Heart left ventricle (tissue), 13 donors: ENCODE data around the gene XDH.

Experiments used
- CTCF ChIP-seq, 12 donors: fragments of 200-600 bp; sonication (generic) in 4 of 12; IDR thresholded peaks; one replicate each; pipeline versions ENCODE4 v1.5.0 to v1.8.0; 2018 to 2022; ENCODE audit warnings: antibody characterized with exemption in 12 of 12, mild to moderate bottlenecking in 5 of 12
- POLR2A ChIP-seq, 2 donors: fragments of 450-650 bp; IDR thresholded peaks; one replicate each; pipeline ENCODE4 v1.6.1; 2017; ENCODE audit warnings: antibody characterized with exemption in 2 of 2, mild to moderate bottlenecking in 2 of 2, moderate library complexity in 2 of 2
- donor health status: ischemic (EF 13 %, LVEDD 7.1; RV severe dilation, severe dysfunction).
- donor health status: DM: no; HTN: yes; CAD: no.
- donor health status: DM: no; HTN: no; CAD: no.
- donor health status: ischemic (EF 25% LVEDD 6.9; RV normal size, moderate dysfunction).
- donor health status: ischemic (EF 25% LVEDD 5.7; RV mildly dilated, moderate dysfunction).
- donor health status: ischemic (EF 35%, LVEDD 5.7; RV mildly dilated, moderate dysfunction).
- donor health status: nonischemic (EF 11% LVEDD 7.7; RV severe dilation, severe dysfunction).
- donor health status: DM: yes; HTN: yes; CAD: no.
- donor health status: PGD.
- donor health status: ischemic (EF 29% LVEDD 5.4; RV normal size, mild dysfunction).
- donor health status: nonischemic (EF 23%, LVEDD 6.1; RV moderate dilation, normal function).

GRCh38 chr2:31332521-31332920 lies 82.0 kb downstream of the XDH start:
- TF ChIP-seq CTCF (IDR thresholded peaks at IDR 0.05) (no peak), POLR2A (IDR thresholded peaks at IDR 0.05) (no peak)
